Measurements from ENCODE around the gene NIN.

DNA sequence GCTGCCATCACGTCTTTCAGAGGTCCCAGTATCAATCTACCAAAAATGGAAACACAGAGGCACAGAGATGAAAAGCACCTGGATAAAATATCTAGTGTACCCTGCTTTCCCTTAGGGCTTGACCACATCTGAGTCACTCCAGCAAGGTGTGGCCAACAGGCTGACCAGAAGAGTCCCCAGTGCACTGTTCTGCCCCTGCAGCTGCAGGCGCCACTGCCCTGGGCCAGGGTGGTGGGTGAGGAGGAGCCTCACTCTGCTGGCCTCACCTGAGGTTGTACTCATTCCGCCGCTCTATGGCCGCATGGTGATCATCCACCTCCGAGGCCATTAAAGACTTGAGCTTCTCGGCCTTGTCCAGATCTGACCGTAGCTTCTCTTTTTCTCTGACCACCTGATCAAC is 60.4 kb downstream of the NIN start:
- TF ChIP-seq, protein P1, sequence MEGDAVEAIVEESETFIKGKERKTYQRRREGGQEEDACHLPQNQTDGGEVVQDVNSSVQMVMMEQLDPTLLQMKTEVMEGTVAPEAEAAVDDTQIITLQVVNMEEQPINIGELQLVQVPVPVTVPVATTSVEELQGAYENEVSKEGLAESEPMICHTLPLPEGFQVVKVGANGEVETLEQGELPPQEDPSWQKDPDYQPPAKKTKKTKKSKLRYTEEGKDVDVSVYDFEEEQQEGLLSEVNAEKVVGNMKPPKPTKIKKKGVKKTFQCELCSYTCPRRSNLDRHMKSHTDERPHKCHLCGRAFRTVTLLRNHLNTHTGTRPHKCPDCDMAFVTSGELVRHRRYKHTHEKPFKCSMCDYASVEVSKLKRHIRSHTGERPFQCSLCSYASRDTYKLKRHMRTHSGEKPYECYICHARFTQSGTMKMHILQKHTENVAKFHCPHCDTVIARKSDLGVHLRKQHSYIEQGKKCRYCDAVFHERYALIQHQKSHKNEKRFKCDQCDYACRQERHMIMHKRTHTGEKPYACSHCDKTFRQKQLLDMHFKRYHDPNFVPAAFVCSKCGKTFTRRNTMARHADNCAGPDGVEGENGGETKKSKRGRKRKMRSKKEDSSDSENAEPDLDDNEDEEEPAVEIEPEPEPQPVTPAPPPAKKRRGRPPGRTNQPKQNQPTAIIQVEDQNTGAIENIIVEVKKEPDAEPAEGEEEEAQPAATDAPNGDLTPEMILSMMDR (conservative IDR thresholded peaks at IDR 0.05; ENCODE audit: low read depth, low read length), result no peak
- TF ChIP-seq, protein P2, sequence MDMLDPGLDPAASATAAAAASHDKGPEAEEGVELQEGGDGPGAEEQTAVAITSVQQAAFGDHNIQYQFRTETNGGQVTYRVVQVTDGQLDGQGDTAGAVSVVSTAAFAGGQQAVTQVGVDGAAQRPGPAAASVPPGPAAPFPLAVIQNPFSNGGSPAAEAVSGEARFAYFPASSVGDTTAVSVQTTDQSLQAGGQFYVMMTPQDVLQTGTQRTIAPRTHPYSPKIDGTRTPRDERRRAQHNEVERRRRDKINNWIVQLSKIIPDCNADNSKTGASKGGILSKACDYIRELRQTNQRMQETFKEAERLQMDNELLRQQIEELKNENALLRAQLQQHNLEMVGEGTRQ (IDR thresholded peaks at IDR 0.05; ENCODE audit: low read depth, low read length), result no peak
- TF ChIP-seq NFE2L2 (IDR thresholded peaks at IDR 0.05; ENCODE audit: low read depth, low read length) (no peak), POLR2A (IDR thresholded peaks at IDR 0.05; ENCODE audit: low read depth, low read length) (no peak), MAZ (IDR thresholded peaks at IDR 0.05; ENCODE audit: borderline replicate concordance, low read depth, low read length) (no peak), BHLHE40 (IDR thresholded peaks at IDR 0.05; ENCODE audit: low read depth, low read length) (no peak)
- TF ChIP-seq, protein P3, sequence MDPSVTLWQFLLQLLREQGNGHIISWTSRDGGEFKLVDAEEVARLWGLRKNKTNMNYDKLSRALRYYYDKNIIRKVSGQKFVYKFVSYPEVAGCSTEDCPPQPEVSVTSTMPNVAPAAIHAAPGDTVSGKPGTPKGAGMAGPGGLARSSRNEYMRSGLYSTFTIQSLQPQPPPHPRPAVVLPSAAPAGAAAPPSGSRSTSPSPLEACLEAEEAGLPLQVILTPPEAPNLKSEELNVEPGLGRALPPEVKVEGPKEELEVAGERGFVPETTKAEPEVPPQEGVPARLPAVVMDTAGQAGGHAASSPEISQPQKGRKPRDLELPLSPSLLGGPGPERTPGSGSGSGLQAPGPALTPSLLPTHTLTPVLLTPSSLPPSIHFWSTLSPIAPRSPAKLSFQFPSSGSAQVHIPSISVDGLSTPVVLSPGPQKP (IDR thresholded peaks at IDR 0.05; ENCODE audit: borderline replicate concordance, low read depth, low read length), result no peak
